Measurements from ENCODE around the gene MITF.

DNA sequence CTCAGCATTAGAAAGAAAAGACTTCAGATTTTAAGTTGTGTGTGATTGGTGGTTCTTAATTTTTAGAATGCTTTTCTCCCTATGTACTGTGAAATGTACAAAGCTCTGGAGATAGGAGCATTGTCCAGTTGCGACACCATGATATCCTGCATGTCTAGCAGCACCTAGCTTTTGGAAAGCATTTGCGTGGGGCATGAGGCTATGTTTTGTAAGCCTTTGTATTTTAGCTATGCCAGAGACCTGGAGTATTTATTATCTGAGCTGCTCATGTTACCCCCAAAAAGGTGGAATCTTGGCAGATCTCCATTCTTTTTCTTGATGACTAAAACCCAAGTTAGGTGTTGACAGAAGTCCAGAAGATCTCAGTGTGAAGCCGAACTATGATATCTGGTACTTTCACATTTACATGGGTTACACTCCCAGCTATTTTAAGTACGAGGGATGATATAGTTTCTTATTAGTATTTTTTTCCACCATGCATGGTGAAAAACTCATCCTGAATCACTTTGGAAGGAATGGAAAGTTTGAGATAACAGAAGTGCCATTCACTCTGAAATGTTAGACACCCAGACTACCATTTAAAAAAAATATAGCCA, 133.6 kb downstream of the MITF start:
- TF ChIP-seq POLR2A (IDR thresholded peaks at IDR 0.05), result no peak
- TF ChIP-seq, protein P1, sequence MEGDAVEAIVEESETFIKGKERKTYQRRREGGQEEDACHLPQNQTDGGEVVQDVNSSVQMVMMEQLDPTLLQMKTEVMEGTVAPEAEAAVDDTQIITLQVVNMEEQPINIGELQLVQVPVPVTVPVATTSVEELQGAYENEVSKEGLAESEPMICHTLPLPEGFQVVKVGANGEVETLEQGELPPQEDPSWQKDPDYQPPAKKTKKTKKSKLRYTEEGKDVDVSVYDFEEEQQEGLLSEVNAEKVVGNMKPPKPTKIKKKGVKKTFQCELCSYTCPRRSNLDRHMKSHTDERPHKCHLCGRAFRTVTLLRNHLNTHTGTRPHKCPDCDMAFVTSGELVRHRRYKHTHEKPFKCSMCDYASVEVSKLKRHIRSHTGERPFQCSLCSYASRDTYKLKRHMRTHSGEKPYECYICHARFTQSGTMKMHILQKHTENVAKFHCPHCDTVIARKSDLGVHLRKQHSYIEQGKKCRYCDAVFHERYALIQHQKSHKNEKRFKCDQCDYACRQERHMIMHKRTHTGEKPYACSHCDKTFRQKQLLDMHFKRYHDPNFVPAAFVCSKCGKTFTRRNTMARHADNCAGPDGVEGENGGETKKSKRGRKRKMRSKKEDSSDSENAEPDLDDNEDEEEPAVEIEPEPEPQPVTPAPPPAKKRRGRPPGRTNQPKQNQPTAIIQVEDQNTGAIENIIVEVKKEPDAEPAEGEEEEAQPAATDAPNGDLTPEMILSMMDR (IDR thresholded peaks at IDR 0.05), result no peak
